IPS DF 6.9 (cell line): Measurements from ENCODE around the gene ASCL5.
A peak's percentile ranks its signal among the peaks of the same experiment; 100 is the strongest.

Source experiments
- DNase-seq: peaks from one replicate; pipeline ENCODE4 v3.0.0-alpha.2; 2013; ENCODE audit warnings: low read depth, low spot score
- H3K27ac ChIP-seq: one replicate; pipeline ENCODE4 v1.5.1; 2013; ENCODE audit warnings: low read length, control low read depth
- H3K27me3 ChIP-seq: 2 replicates; pipeline ENCODE4 v1.6.1; 2013; ENCODE audit warnings: mild to moderate bottlenecking, low read length; ENCODE audit not compliant: control insufficient read depth, insufficient read depth
- H3K36me3 ChIP-seq: 2 replicates; pipeline ENCODE4 v1.6.1; 2013; ENCODE audit warnings: low read length; ENCODE audit not compliant: control insufficient read depth, insufficient read depth
- H3K4me1 ChIP-seq: 2 replicates; pipeline ENCODE4 v1.6.1; 2013; ENCODE audit warnings: low read length; ENCODE audit not compliant: control insufficient read depth, insufficient read depth
- H3K4me3 ChIP-seq: 2 replicates; pipeline ENCODE4 v1.5.1; 2013; ENCODE audit warnings: mild to moderate bottlenecking, low read length
- H3K9me3 ChIP-seq: 2 replicates; pipeline ENCODE4 v1.6.1; 2013; ENCODE audit warnings: low read length, inconsistent platforms; ENCODE audit not compliant: control insufficient read depth, insufficient read depth
- WGBS: extraction: QIAGEN DNeasy Blood & Tissue Kit; methylation state at CpG from one replicate; pipeline ENCODE4 v1.1.7; 2013; ENCODE audit warnings: mixed read lengths, missing lambda C conversion rate; ENCODE audit not compliant: insufficient read length, insufficient coverage; 5-methylcytosine and 5-hydroxymethylcytosine counted together

Gene ASCL5

DNA sequence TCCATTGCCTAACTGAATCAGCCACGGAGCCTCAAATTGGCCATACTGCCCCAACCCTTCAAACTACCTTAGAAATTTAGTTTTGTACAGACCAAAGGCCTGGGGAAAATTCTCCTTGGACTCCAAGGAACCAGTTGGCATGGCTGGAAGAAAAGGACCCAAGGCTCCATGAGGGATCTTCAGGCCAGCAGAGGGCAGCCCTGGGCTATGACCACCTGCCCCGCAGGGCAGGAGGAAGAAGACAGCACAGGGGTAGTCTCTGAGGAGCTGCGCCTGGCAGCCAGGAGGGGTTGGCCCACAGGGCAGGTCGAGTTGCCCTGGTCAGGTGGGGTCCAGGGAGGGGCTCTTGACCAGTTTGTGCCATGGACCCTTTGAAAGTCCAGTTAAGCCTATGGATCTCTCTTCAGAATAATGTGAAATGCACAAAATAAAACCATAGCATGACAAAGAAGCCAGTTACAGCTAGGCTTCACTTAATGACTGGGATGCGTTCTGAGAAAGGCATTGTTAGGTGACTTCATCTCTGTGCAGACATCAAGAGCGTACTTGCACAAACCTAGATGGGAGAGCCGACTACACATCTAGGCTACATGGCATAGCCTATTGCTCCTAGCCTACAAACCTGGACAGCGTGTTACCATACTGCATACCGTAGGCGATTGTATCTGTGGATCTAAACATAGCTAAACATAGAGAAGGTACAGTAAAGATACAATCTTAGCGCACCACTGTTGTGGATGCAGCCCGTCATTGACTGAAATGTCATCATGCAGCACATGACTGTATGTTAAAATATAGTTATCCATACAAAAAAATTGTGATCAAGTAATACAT lies 40.9 kb downstream of the ASCL5 start:
- Histone ChIP-seq H3K4me1 (no peaks in the 10 kb centered on the region), H3K27me3 (no peaks in the 10 kb centered on the region), H3K9me3 (no peaks in the 10 kb centered on the region), H3K36me3 (no peaks in the 10 kb centered on the region), H3K4me3 (no peak overlapping the region), H3K27ac (no peak overlapping the region)
- DNase-seq: peak; percentile 27
- WGBS: no CpG with 5 or more reads among the region's 12 CpGs

DNA sequence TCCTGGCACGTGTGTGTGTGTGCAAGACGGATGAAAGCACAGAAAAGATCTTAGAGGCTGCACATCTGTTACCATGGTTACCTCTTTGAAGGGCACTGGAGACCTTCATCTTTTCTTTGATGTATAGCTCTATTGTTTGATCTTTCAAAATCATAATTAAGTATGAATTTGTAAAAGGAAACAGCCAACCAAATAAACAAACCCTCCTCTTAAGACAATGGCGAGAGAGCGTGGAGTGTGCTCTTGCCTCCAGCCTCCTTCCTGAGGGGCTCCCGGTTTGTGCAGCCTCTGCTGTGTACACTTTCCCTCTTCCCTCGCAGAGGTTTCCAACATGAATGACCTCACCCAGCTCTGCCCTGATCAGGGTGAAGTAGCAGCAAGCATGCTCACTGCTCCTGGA lies 42.7 kb downstream of the ASCL5 start:
- H3K27me3 ChIP-seq: no peaks in the 10 kb centered on the region
- H3K9me3 ChIP-seq: no peaks in the 10 kb centered on the region
- no peaks in the 10 kb centered on the region for H3K4me1 ChIP-seq
- no CpG with 5 or more reads among the region's 6 CpGs for WGBS
- H3K4me3 ChIP-seq: no peak overlapping the region
- no peak overlapping the region for H3K27ac ChIP-seq
- no peak for DNase-seq
- no peaks in the 10 kb centered on the region for H3K36me3 ChIP-seq

DNA sequence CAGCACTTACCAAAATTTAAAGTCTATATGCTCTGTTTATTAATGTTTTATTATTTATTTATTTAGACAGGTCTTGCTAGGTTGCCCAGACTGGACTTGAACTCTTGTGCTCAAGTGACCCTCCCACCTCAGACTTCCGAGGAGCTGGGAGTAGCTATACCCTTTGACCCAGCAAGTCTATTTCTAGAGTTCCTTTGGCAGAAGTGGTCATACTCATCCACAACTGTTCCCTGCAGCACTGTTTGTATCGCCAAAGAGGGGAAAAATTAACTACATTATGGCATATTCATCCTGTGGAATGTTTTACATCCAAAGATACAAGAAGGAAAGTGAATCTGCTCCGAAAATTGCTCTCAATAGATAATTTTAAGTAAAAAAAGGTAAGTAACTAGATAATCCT lies 43.2 kb downstream of the ASCL5 start:
- WGBS: no CpG with 5 or more reads among the region's 3 CpGs
- Histone ChIP-seq H3K9me3 (no peaks in the 10 kb centered on the region), H3K4me3 (no peak overlapping the region), H3K4me1 (no peaks in the 10 kb centered on the region), H3K27me3 (no peaks in the 10 kb centered on the region), H3K36me3 (no peaks in the 10 kb centered on the region), H3K27ac (no peak overlapping the region)
- DNase-seq: no peak

DNA sequence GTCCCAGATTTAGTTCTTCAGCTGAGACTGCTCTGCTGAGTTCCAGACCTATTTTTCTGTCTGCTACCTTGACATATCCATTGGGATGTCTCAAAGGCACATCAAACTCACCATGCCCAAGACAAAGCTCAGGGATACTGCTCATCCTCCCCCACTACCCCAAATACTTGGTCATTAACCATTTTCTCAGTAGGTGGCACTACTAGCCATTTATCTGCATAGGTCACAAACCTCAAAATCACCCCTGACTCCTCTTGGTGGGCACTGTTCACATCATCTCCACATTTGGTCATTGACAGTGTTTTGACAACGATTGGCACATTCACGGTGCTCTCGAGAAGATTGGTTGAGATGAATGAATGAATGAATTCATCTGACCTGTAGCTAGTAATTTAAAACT lies 46.8 kb downstream of the ASCL5 start:
- Histone ChIP-seq H3K4me3 (no peak overlapping the region), H3K4me1 (no peaks in the 10 kb centered on the region), H3K27ac (no peak overlapping the region), H3K9me3 (no peaks in the 10 kb centered on the region), H3K27me3 (no peaks in the 10 kb centered on the region), H3K36me3 (no peaks in the 10 kb centered on the region; the same call in 1 of the 2 replicates)
- DNase-seq: no peak
- WGBS: no CpG with 5 or more reads among the region's 3 CpGs

DNA sequence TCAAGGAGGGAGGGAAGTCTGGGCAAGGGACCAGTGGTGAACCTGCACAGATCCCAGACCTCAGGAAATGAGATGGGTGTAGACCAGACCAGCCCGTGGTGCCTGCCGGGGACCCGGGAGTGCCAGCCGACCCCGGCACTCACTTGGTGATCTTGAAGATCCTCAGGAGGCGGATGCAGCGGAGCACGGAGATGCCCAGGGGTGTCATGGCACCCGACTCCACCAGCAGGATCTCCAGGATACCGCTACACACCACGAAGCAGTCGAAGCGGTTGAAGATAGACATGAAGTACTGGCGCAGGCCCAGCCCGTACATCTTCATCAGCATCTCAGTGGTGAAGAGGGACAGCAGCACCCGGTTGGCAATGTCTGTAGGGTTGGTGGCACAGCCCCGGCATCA lies 49.2 kb downstream of the ASCL5 start:
- Histone ChIP-seq H3K9me3 (no peaks in the 10 kb centered on the region), H3K4me1 (no peaks in the 10 kb centered on the region), H3K27ac (no peak overlapping the region), H3K4me3 (no peak overlapping the region), H3K36me3 (no peaks in the 10 kb centered on the region; the same call in 1 of the 2 replicates), H3K27me3 (no peaks in the 10 kb centered on the region)
- WGBS: no CpG with 5 or more reads among the region's 17 CpGs
- DNase-seq: no peak

DNA sequence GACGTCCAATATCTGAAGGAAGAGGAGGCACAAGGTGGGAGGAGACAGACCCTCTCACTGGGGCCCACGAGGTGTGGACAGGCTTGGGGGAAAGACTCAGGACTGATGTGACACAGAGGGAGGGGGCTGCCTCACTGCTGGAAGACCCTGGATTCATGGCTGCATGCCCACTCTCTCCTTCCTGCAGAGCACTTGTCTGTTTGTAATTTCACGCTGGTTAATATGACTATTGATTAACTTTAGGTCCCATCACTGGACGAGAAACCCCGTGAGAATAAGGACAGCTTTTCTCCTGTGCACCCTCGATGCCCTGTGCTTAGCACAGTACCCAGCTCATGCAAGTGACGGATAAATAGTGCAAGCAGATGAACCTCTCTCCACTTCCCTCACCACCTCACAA lies 49.9 kb downstream of the ASCL5 start:
- WGBS: no CpG with 5 or more reads among the region's 7 CpGs
- no peaks in the 10 kb centered on the region for H3K27me3 ChIP-seq
- H3K9me3 ChIP-seq: no peaks in the 10 kb centered on the region
- no peaks in the 10 kb centered on the region for H3K4me1 ChIP-seq
- no peak overlapping the region for H3K4me3 ChIP-seq
- H3K36me3 ChIP-seq: no peaks in the 10 kb centered on the region; the same call in 1 of the 2 replicates
- H3K27ac ChIP-seq: no peak overlapping the region
- DNase-seq: no peak

DNA sequence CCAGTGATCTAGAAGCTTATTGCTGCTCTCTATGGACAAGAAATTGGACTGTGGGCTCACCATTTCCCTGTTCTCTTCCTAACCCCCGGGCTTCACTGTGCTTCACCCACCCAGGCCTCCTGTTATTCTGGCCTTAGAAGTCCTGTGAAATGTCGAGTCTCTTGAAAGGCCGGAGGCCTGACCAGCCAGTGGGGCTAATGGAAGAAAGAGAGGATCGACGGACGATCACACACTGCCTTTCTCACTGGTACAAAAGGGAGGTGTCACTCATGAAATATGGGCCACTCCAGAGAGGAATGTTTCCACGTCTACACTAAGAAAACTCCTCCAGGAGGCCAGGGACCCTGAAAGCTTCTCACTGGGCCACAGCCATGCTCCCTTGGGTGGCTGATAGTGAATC lies 50.9 kb downstream of the ASCL5 start:
- Histone ChIP-seq H3K36me3 (no peaks in the 10 kb centered on the region; the same call in 1 of the 2 replicates), H3K4me1 (no peaks in the 10 kb centered on the region), H3K4me3 (no peak overlapping the region), H3K9me3 (no peaks in the 10 kb centered on the region), H3K27ac (no peak overlapping the region), H3K27me3 (no peaks in the 10 kb centered on the region)
- WGBS: no CpG with 5 or more reads among the region's 7 CpGs
- DNase-seq: no peak

DNA sequence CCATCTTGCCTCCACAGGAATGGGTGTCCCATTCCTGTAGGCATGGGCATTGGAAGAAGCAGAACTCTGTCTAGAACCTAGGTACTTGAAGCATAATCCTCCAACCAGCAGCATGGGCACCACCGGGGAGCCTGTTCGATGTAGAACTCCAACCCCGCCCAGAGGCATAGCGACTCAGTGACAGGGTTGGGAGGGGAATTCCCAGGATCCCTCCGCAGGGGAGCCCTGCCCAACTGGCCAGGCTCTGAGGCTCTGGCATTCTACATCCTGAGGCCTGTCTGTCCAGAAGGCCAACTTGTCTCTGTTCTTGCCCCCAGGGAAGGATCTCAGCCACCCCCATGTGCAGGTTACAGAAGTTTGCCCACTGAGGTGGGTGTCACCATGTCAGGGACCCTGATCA lies 53.0 kb downstream of the ASCL5 start:
- no peaks in the 10 kb centered on the region; the same call in 1 of the 2 replicates for H3K36me3 ChIP-seq
- no peaks in the 10 kb centered on the region for H3K4me1 ChIP-seq
- no peak overlapping the region for H3K4me3 ChIP-seq
- DNase-seq: no peak
- H3K27ac ChIP-seq: no peak overlapping the region
- no CpG with 5 or more reads among the region's 5 CpGs for WGBS
- no peaks in the 10 kb centered on the region for H3K27me3 ChIP-seq
- no peaks in the 10 kb centered on the region for H3K9me3 ChIP-seq

DNA sequence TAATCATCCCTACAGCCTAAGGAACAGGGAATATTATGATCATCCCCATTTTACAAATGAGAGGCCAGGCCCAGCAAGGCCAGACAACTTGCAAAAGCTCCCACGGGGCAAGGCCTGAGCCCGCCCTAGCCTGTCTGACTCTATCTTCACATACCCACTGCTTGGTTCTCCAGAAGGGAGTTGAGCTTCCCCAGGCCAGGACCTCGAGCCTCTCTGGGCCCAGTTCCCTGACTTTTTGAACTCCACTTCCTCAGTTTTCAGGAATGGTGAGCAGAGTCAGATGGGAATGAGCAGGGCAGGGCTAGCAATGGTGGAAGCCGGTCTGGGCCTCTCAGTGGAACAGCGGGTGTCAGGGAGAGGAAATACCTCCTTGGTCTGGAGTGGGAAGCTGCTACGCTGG lies 54.1 kb downstream of the ASCL5 start:
- DNase-seq: no peak
- Histone ChIP-seq H3K27me3 (no peaks in the 10 kb centered on the region), H3K36me3 (no peaks in the 10 kb centered on the region; the same call in 1 of the 2 replicates), H3K9me3 (no peaks in the 10 kb centered on the region), H3K4me1 (no peaks in the 10 kb centered on the region), H3K4me3 (no peak overlapping the region), H3K27ac (no peak overlapping the region)
- no CpG with 5 or more reads among the region's 6 CpGs for WGBS

DNA sequence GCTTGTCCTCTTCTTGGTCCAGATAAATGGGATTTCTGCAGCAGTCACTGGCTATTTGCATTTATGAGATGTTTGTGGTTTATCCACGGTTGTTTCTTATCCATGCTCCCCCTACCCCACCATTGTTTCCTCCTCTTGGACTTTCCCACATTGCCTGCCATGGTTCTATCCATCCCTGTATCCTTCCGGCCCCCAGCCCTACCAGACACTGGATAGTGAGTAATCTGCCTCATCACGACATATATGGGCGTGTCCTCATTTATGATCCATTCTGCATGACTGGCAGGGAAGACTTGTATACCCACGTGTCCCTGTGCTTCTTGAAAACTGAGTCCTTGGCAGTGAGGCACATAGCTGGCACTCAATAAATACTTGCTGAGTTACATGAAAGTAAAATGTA lies 54.8 kb downstream of the ASCL5 start:
- Histone ChIP-seq H3K27me3 (no peaks in the 10 kb centered on the region), H3K4me1 (no peaks in the 10 kb centered on the region), H3K27ac (no peak overlapping the region), H3K36me3 (no peaks in the 10 kb centered on the region), H3K9me3 (no peaks in the 10 kb centered on the region), H3K4me3 (no peak overlapping the region)
- no peak for DNase-seq
- no CpG with 5 or more reads among the region's 5 CpGs for WGBS

DNA sequence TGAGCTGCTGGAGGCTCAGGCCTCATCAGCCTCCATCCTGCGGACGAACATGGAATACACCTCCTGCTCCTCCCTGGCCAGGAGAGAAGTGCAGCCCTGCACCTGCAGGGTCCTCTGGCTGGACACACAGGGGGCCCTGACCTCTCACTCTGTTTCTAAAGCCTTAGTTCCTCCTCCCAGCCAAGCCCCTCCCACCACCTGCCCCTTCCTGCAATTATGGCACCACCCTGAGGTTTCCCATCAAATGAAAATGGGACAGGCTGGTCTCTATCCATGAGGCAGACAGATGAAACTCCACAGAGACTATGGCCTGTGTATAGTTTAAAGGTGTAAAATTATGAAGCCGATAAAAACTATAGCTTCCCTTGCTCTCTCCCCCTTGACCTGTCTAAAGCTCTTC lies 57.3 kb downstream of the ASCL5 start:
- H3K27me3 ChIP-seq: no peaks in the 10 kb centered on the region
- DNase-seq: no peak
- H3K4me3 ChIP-seq: no peak overlapping the region
- H3K9me3 ChIP-seq: no peaks in the 10 kb centered on the region
- WGBS: no CpG with 5 or more reads among the region's 3 CpGs
- H3K27ac ChIP-seq: no peak overlapping the region
- no peaks in the 10 kb centered on the region for H3K4me1 ChIP-seq
- H3K36me3 ChIP-seq: no peaks in the 10 kb centered on the region
